ENCODE data around the gene ZNF624. TPM values are rescaled to one million over a fixed set of nuclear protein-coding genes. Genes with fewer than 3 reads are reported as not detected.
A peak's percentile ranks its signal among the peaks of the same experiment; 100 is the strongest.

ZNF624 gene
- total RNA-seq, 1 donor from 2014 or later, result 8.1 TPM

DNA sequence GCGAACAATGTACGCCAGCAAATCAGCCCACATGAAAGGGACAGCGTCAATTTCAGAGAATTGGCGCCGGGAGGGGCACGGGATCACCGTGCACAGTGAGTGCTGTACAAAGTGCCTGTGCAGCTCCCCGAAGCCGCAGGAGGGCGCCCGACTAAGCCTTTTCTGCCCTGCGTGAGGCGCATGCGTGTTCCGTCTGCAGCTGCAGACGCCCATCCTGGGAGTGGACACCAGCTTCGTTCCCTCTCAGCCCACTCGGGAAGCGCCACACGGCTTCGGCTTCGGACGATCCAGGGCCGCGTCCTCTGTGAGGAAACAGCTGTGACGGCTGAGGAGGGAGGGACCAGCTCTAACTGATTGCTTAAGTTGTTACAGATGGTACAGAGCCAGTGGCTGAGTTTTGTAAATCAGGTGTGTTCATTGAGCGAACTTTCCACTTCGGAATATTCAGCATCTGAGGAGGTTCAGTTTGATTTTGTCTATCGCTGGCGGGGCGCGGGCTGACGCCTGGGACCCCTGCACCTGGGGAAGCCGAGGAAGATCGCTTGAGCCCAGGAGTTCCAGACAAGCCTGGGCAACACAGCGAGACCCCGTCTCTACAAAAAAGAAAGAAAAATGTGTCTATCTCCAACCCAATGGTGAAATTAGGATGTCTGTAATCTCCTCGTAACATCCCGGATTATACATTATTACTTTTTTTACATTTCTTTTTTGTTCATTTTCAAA is 69.2 kb downstream of the ZNF624 start:
- H3K27me3 Mint-ChIP-seq (ENCODE audit: unreplicated experiment), result peaks cover 55% of the 10 kb centered on the region
- H3K27ac Mint-ChIP-seq (ENCODE audit: unreplicated experiment), result no peak overlapping the region
- H3K9me3 Mint-ChIP-seq (ENCODE audit: unreplicated experiment), result peaks cover 5% of the 10 kb centered on the region
- DNase-seq (ENCODE audit: extremely low spot score, unreplicated experiment), result peak; percentile 97
- TF ChIP-seq, protein P1, sequence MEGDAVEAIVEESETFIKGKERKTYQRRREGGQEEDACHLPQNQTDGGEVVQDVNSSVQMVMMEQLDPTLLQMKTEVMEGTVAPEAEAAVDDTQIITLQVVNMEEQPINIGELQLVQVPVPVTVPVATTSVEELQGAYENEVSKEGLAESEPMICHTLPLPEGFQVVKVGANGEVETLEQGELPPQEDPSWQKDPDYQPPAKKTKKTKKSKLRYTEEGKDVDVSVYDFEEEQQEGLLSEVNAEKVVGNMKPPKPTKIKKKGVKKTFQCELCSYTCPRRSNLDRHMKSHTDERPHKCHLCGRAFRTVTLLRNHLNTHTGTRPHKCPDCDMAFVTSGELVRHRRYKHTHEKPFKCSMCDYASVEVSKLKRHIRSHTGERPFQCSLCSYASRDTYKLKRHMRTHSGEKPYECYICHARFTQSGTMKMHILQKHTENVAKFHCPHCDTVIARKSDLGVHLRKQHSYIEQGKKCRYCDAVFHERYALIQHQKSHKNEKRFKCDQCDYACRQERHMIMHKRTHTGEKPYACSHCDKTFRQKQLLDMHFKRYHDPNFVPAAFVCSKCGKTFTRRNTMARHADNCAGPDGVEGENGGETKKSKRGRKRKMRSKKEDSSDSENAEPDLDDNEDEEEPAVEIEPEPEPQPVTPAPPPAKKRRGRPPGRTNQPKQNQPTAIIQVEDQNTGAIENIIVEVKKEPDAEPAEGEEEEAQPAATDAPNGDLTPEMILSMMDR (IDR thresholded peaks at IDR 0.05), result peak; percentile 96
- H3K4me1 Mint-ChIP-seq (ENCODE audit: unreplicated experiment), result peaks cover 16% of the 10 kb centered on the region
- H3K36me3 Mint-ChIP-seq (ENCODE audit: unreplicated experiment), result no peaks in the 10 kb centered on the region
- peak overlapping the region; percentile 71 for H3K4me3 Mint-ChIP-seq (ENCODE audit: unreplicated experiment)

DNA sequence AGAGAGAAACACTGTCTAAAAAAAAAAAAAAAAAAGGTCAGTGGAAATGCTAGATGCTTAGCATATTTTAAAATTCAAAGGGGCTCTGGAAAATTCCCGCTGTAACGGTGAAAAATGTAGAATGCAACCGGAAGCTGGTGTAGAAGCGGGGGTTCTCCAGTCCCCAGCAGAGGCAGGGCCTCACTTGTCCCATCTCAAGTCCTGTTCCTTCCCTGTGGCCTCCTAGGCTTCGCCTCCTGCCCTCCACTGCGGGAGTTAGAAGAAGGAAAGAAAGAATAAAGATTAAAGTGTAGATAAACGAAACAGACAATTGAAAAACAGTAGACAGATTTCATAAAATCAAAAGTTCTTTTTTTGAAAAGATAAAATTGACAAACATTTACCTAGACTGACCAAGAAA is 69.9 kb downstream of the ZNF624 start:
- peak; percentile 46 for DNase-seq (ENCODE audit: extremely low spot score, unreplicated experiment)
- Mint-ChIP-seq H3K27ac (ENCODE audit: unreplicated experiment) (no peak overlapping the region), H3K4me1 (ENCODE audit: unreplicated experiment) (peaks cover 13% of the 10 kb centered on the region), H3K9me3 (ENCODE audit: unreplicated experiment) (peaks cover 8% of the 10 kb centered on the region), H3K27me3 (ENCODE audit: unreplicated experiment) (peaks cover 57% of the 10 kb centered on the region), H3K4me3 (ENCODE audit: unreplicated experiment) (peak overlapping the region; percentile 71), H3K36me3 (ENCODE audit: unreplicated experiment) (no peaks in the 10 kb centered on the region)
- TF ChIP-seq, protein P1 (IDR thresholded peaks at IDR 0.05), result no peak

DNA sequence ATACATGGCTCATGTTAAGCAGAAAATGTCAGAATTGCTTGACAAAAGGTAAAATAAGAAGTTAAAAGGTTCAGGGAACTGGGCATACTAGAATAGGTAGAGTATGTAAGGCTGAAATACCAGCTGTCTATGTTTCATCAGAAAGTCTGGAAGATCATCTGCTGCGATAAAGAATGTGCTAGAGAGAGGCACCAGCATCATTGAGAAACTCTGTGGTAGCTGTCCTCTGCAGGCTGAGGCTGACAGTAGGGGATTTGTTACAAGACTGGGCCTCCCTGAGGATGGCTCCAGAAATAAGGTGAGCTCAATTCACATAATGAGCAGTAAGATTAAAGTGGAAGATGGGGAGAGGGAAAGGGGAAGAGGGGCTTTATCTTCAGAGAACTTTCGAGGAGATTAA is 80.2 kb downstream of the ZNF624 start:
- H3K9me3 Mint-ChIP-seq (ENCODE audit: unreplicated experiment), result no peaks in the 10 kb centered on the region
- peaks cover 28% of the 10 kb centered on the region for H3K27me3 Mint-ChIP-seq (ENCODE audit: unreplicated experiment)
- H3K4me1 Mint-ChIP-seq (ENCODE audit: unreplicated experiment), result peaks cover 4% of the 10 kb centered on the region
- H3K4me3 Mint-ChIP-seq (ENCODE audit: unreplicated experiment), result no peak overlapping the region
- TF ChIP-seq, protein P1 (IDR thresholded peaks at IDR 0.05), result no peak
- no peak overlapping the region for H3K27ac Mint-ChIP-seq (ENCODE audit: unreplicated experiment)
- H3K36me3 Mint-ChIP-seq (ENCODE audit: unreplicated experiment), result no peaks in the 10 kb centered on the region
- DNase-seq (ENCODE audit: extremely low spot score, unreplicated experiment), result no peak

Other genes starting within 250 kb of the ZNF624 start
- 1.3 and 1.9 TPM in 2 replicates for gene TRPV2, start 238.3 kb downstream of the ZNF624 start, total RNA-seq
- 1.8 and 2.0 TPM in 2 replicates for gene LRRC75A, start 161.7 kb downstream of the ZNF624 start, total RNA-seq
- 10.9 and 11.8 TPM in 2 replicates for gene ZNF287, start 84.6 kb downstream of the ZNF624 start, total RNA-seq
- 0.05 and 0.16 TPM in 2 replicates for gene CCDC144A, start 36.4 kb upstream of the ZNF624 start, total RNA-seq

Measured in osteocyte (in vitro differentiated cells).